K562 (cell line): ENCODE measurements around the gene FAM187B. TPM values are rescaled to one million over a fixed set of nuclear protein-coding genes. Genes with fewer than 3 reads are reported as not detected.
A peak's percentile ranks its signal among the peaks of the same experiment; 100 is the strongest.

Experiments
- ATF4 ChIP-seq: fragments of 450-650 bp; formaldehyde crosslinking; IDR thresholded peaks from 2 replicates; pipeline ENCODE4 v1.4.0; 2022; ENCODE audit warnings: mild to moderate bottlenecking, moderate library complexity
- CBX3 ChIP-seq, 2 experiments: IDR thresholded peaks; 1 replicate in 1 of 2; 2 replicates in 1 of 2; pipeline ENCODE4 v1.6.1; 2012; ENCODE audit warnings: inconsistent platforms in 2 of 2, low read length in 2 of 2, borderline replicate concordance in 1 of 2, control low read depth in 1 of 2
- CREB1 ChIP-seq, 2 experiments: sonication (generic) in 1 of 2; formaldehyde crosslinking in 1 of 2; IDR thresholded peaks; 2 replicates each; pipeline versions ENCODE4 v1.6.1 to v1.8.0; 2012 to 2022; ENCODE audit warnings: inconsistent platforms in 1 of 2, mild to moderate bottlenecking in 1 of 2, missing genetic modification reagents in 1 of 2, moderate library complexity in 1 of 2
- ETV6 ChIP-seq, 3 experiments: fragments of 150-350 bp in 1 of 3; sonication (generic) in 1 of 3; formaldehyde crosslinking in 1 of 3; IDR thresholded peaks; 2 replicates each; pipeline versions ENCODE4 v1.6.1 to v1.8.0; 2014 to 2022; ENCODE audit warnings: borderline replicate concordance in 2 of 3, low read depth in 2 of 3, antibody characterized with exemption in 1 of 3, low read length in 1 of 3, mild to moderate bottlenecking in 1 of 3, missing genetic modification reagents in 1 of 3
- FOXJ3 ChIP-seq: sonication (generic); formaldehyde crosslinking; IDR thresholded peaks from 2 replicates; pipeline ENCODE4 v1.4.0; 2020; ENCODE audit warnings: mild to moderate bottlenecking, missing genetic modification reagents
- HMG20A ChIP-seq: fragments of 450-650 bp; formaldehyde crosslinking; conservative IDR thresholded peaks from 2 replicates; pipeline ENCODE4 v1.4.0; 2020; ENCODE audit warnings: mild to moderate bottlenecking, mixed read lengths
- ILF3 ChIP-seq: fragments of 450-650 bp; IDR thresholded peaks from 2 replicates; pipeline ENCODE4 v1.6.1; 2018; ENCODE audit warnings: antibody characterized with exemption, mild to moderate bottlenecking, moderate library complexity, borderline replicate concordance
- KAT8 ChIP-seq: fragments of 450-650 bp; IDR thresholded peaks from 2 replicates; pipeline ENCODE4 v1.6.1; 2016; ENCODE audit warnings: low read depth, mild to moderate bottlenecking
- L3MBTL2 ChIP-seq: fragments of 450-650 bp; IDR thresholded peaks from 2 replicates; pipeline ENCODE4 v1.6.1; 2016; ENCODE audit warnings: mild to moderate bottlenecking, moderate library complexity
- NFIC ChIP-seq: fragments of 450-650 bp; IDR thresholded peaks from 2 replicates; pipeline ENCODE4 v1.6.1; 2017; ENCODE audit warnings: mild to moderate bottlenecking, inconsistent platforms
- NR2C1 ChIP-seq, 2 experiments: fragments of 450-650 bp; IDR thresholded peaks; 2 replicates each; pipeline ENCODE4 v1.6.1; 2017; ENCODE audit warnings: mild to moderate bottlenecking in 2 of 2, antibody characterized with exemption in 1 of 2, inconsistent platforms in 1 of 2, missing compliant biosample characterization in 1 of 2, missing genetic modification characterization in 1 of 2
- SNAPC5 ChIP-seq: fragments of 250-450 bp; sonication (Bioruptor Pico); IDR thresholded peaks from 2 replicates; pipeline ENCODE4 v1.8.0; 2021; ENCODE audit warnings: moderate library complexity, mild to moderate bottlenecking, inconsistent platforms
- TCF15 ChIP-seq: fragments of 250-450 bp; sonication (Bioruptor Pico); IDR thresholded peaks from 2 replicates; pipeline ENCODE4 v1.8.0; 2022; ENCODE audit warnings: moderate library complexity, mild to moderate bottlenecking, inconsistent platforms
- ZEB2 ChIP-seq: fragments of 450-650 bp; IDR thresholded peaks from 2 replicates; pipeline ENCODE4 v1.6.1; 2016
- ZKSCAN3 ChIP-seq: fragments of 250-450 bp; sonication (Bioruptor Pico); IDR thresholded peaks from 2 replicates; pipeline ENCODE4 v1.4.0; 2020
- ZNF277 ChIP-seq: fragments of 250-450 bp; sonication (Bioruptor Pico); IDR thresholded peaks from 2 replicates; pipeline ENCODE4 v1.8.0; 2022; ENCODE audit warnings: inconsistent platforms, mild to moderate bottlenecking, moderate library complexity, borderline replicate concordance
- ZNF668 ChIP-seq: fragments of 250-450 bp; sonication (Bioruptor Pico); IDR thresholded peaks from 2 replicates; pipeline ENCODE4 v1.8.0; 2022; ENCODE audit warnings: mild to moderate bottlenecking, inconsistent platforms
- polyA plus RNA-seq, 8 experiments: library from polyadenylated mRNA; depleted of rRNA in 4 of 8; stranded (reverse) in 5 of 8; unstranded in 3 of 8; fragments of >200 nt; fragmentation: Nextera tagmentation in 2 of 8; fragmentation: Illumina TruSeq in 1 of 8; extraction: Ambion mirVana in 2 of 8; extraction: Trizol in 1 of 8; gene quantifications; 2 replicates each; pipeline versions ENCODE4 v1.2.1 to v1.2.3, GENCODE V29; 2011 to 2014; ENCODE audit warnings: inconsistent platforms in 1 of 8, missing spikeins in 1 of 8
- total RNA-seq, 7 experiments: library from RNA; depleted of rRNA in 6 of 7; stranded (reverse); fragments of >200 nt in 6 of 7; fragmentation: Illumina TruSeq in 2 of 7; extraction: Trizol in 2 of 7; gene quantifications; 2 replicates each; pipeline versions ENCODE4 v1.2.1 to v1.2.3, GENCODE V29; 2011 to 2021; ENCODE audit warnings: low replicate concordance in 1 of 7
- TF ChIP-seq, protein P1 (sequence below): fragments of 450-650 bp; IDR thresholded peaks from 2 replicates; pipeline ENCODE4 v1.6.1; 2017; ENCODE audit warnings: antibody characterized with exemption
- TF ChIP-seq, protein P2 (sequence below): fragments of 250-450 bp; sonication (Bioruptor Pico); IDR thresholded peaks from 2 replicates; pipeline ENCODE4 v1.5.0; 2020; ENCODE audit warnings: mild to moderate bottlenecking
- TF ChIP-seq, protein P3 (sequence below): sonication (generic); IDR thresholded peaks from 2 replicates; pipeline ENCODE4 v1.6.1; 2016

Gene FAM187B
- total and polyA plus RNA-seq, 9 of the 15 experiments (the other 6 are each of a cell fraction or from before 2014, with no cell fraction given) = 0.04 to 0.09 TPM; not detected in 7

DNA sequence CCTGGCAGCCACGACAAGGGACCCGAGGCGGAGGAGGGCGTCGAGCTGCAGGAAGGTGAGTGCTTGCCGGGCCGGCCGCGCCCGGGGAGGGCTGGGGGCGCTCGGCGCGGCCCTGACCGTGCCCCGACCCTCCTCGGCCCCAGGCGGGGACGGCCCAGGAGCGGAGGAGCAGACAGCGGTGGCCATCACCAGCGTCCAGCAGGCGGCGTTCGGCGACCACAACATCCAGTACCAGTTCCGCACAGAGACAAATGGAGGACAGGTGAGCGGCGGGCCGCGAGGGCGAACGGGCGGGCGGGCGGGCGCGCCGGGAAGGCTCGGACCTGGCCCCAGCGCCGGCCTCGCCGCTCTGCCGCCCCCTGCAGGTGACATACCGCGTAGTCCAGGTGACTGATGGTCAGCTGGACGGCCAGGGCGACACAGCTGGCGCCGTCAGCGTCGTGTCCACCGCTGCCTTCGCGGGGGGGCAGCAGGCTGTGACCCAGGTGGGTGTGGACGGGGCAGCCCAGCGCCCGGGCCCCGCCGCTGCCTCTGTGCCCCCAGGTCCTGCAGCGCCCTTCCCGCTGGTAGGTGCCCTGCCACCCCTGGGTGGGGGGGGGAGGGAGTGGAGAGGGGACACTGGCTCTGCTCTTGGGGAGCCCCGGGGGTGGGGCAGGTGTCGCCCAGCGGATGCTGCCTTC, 41.0 kb upstream of the FAM187B start (continued):
- no peak for TF ChIP-seq SNAPC5
- TF ChIP-seq CREB1 (IDR thresholded peaks at IDR 0.05) = no peak; the same call in 1 of the 2 replicates
- TF ChIP-seq CREB1 (CRISPR knock-in tag; IDR thresholded peaks at IDR 0.05) = peak; percentile 64
- no peak for TF ChIP-seq HMG20A (CRISPR knock-in tag)
- TF ChIP-seq NR2C1 (IDR thresholded peaks at IDR 0.05) = no peak
- TF ChIP-seq NR2C1 (tag; IDR thresholded peaks at IDR 0.05) = no peak
- TF ChIP-seq ZNF668 (CRISPR knock-in tag) = no peak
- TF ChIP-seq CBX3 (IDR thresholded peaks at IDR 0.05; ENCODE audit: borderline replicate concordance in 1 of 2, low read length in 2 of 2) = no peak
- no peak for TF ChIP-seq ILF3
- TF ChIP-seq, protein P1, sequence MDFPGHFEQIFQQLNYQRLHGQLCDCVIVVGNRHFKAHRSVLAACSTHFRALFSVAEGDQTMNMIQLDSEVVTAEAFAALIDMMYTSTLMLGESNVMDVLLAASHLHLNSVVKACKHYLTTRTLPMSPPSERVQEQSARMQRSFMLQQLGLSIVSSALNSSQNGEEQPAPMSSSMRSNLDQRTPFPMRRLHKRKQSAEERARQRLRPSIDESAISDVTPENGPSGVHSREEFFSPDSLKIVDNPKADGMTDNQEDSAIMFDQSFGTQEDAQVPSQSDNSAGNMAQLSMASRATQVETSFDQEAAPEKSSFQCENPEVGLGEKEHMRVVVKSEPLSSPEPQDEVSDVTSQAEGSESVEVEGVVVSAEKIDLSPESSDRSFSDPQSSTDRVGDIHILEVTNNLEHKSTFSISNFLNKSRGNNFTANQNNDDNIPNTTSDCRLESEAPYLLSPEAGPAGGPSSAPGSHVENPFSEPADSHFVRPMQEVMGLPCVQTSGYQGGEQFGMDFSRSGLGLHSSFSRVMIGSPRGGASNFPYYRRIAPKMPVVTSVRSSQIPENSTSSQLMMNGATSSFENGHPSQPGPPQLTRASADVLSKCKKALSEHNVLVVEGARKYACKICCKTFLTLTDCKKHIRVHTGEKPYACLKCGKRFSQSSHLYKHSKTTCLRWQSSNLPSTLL = no peak
- TF ChIP-seq ZEB2 = peak; percentile 64; the same call in 1 of the 2 replicates
- TF ChIP-seq, protein P2, sequence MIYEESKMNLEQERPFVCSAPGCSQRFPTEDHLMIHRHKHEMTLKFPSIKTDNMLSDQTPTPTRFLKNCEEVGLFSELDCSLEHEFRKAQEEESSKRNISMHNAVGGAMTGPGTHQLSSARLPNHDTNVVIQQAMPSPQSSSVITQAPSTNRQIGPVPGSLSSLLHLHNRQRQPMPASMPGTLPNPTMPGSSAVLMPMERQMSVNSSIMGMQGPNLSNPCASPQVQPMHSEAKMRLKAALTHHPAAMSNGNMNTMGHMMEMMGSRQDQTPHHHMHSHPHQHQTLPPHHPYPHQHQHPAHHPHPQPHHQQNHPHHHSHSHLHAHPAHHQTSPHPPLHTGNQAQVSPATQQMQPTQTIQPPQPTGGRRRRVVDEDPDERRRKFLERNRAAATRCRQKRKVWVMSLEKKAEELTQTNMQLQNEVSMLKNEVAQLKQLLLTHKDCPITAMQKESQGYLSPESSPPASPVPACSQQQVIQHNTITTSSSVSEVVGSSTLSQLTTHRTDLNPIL = no peak
- no peak for TF ChIP-seq FOXJ3 (CRISPR knock-in tag)
- no peak for TF ChIP-seq ATF4 (CRISPR knock-in tag)
- TF ChIP-seq ZKSCAN3 = no peak
- no peak for TF ChIP-seq KAT8
- no peak for TF ChIP-seq TCF15 (CRISPR knock-in tag)
- TF ChIP-seq L3MBTL2 = peak; percentile 60; the same call in 1 of the 2 replicates
- TF ChIP-seq, protein P3, sequence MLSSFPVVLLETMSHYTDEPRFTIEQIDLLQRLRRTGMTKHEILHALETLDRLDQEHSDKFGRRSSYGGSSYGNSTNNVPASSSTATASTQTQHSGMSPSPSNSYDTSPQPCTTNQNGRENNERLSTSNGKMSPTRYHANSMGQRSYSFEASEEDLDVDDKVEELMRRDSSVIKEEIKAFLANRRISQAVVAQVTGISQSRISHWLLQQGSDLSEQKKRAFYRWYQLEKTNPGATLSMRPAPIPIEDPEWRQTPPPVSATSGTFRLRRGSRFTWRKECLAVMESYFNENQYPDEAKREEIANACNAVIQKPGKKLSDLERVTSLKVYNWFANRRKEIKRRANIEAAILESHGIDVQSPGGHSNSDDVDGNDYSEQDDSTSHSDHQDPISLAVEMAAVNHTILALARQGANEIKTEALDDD = no peak
- TF ChIP-seq NFIC = peak; percentile 42; the same call in 1 of the 2 replicates
- TF ChIP-seq ETV6 (IDR thresholded peaks at IDR 0.05; ENCODE audit: borderline replicate concordance in 1 of 2, low read depth in 2 of 2, low read length in 1 of 2) = 0 out of 4 replicates have a peak, but pooled peaks of 1 of the 2 experiments have one; percentile 3
- no peak for TF ChIP-seq ETV6 (CRISPR knock-in tag; IDR thresholded peaks at IDR 0.05; ENCODE audit: borderline replicate concordance)
- no peak for TF ChIP-seq ZNF277 (CRISPR knock-in tag)
